ENCODE results near the gene AK5. TPM values are rescaled to one million over a fixed set of nuclear protein-coding genes. Genes with fewer than 3 reads are reported as not detected.
A peak's percentile ranks its signal among the peaks of the same experiment; 100 is the strongest.

Gene AK5
- total RNA-seq, 1 donor from 2014 or later = not detected

GRCh38 chr1:77584884-77585283 lies 303.1 kb downstream of the AK5 start:
- no peak for DNase-seq (ENCODE audit: low spot score in 2 of 2, unreplicated experiment in 2 of 2)
- no peak overlapping the region for H3K27ac Mint-ChIP-seq
- peaks cover 21% of the 10 kb centered on the region for H3K36me3 Mint-ChIP-seq
- TF ChIP-seq, protein P1, sequence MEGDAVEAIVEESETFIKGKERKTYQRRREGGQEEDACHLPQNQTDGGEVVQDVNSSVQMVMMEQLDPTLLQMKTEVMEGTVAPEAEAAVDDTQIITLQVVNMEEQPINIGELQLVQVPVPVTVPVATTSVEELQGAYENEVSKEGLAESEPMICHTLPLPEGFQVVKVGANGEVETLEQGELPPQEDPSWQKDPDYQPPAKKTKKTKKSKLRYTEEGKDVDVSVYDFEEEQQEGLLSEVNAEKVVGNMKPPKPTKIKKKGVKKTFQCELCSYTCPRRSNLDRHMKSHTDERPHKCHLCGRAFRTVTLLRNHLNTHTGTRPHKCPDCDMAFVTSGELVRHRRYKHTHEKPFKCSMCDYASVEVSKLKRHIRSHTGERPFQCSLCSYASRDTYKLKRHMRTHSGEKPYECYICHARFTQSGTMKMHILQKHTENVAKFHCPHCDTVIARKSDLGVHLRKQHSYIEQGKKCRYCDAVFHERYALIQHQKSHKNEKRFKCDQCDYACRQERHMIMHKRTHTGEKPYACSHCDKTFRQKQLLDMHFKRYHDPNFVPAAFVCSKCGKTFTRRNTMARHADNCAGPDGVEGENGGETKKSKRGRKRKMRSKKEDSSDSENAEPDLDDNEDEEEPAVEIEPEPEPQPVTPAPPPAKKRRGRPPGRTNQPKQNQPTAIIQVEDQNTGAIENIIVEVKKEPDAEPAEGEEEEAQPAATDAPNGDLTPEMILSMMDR (IDR thresholded peaks at IDR 0.05; ENCODE audit: unreplicated experiment) = no peak
- no peaks in the 10 kb centered on the region for H3K4me1 Mint-ChIP-seq
- no peaks in the 10 kb centered on the region for H3K9me3 Mint-ChIP-seq
- H3K27me3 Mint-ChIP-seq (ENCODE audit: low read depth) = no peaks in the 10 kb centered on the region
- H3K4me3 Mint-ChIP-seq = no peak overlapping the region

GRCh38 chr1:77585610-77586314 lies 303.9 kb downstream of the AK5 start:
- H3K27ac Mint-ChIP-seq = peak overlapping the region; percentile 12

DNA sequence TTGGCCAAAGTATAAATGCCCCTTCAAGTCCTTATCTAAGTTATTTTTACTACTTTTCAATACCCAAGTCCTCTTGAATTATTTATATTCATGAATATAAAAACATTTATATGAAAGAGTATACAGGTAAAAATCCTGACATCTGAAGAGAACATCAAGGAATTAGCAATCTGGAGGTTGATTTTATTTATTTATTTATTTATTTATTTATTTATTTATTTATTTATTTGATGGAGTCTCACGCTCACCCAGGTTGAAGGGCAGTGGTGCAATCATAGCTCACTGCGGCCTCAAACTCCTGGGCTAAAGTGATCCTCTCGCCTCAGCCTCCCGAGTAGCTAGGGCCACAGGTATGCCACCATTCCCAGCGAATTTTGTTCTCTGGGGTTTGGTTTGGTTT lies 307.4 kb downstream of the AK5 start:
- H3K36me3 Mint-ChIP-seq = peaks cover 11% of the 10 kb centered on the region
- no peaks in the 10 kb centered on the region for H3K4me1 Mint-ChIP-seq
- no peak overlapping the region for H3K27ac Mint-ChIP-seq
- TF ChIP-seq, protein P1 (IDR thresholded peaks at IDR 0.05; ENCODE audit: unreplicated experiment) = no peak
- H3K4me3 Mint-ChIP-seq = no peak overlapping the region
- DNase-seq (ENCODE audit: low spot score in 2 of 2, unreplicated experiment in 2 of 2) = no peak
- no peaks in the 10 kb centered on the region for H3K9me3 Mint-ChIP-seq
- no peaks in the 10 kb centered on the region for H3K27me3 Mint-ChIP-seq (ENCODE audit: low read depth)

More at GRCh38 chr1:77585610-77586314, 303.9 kb downstream of the AK5 start:
- TF ChIP-seq, protein P1 (IDR thresholded peaks at IDR 0.05; ENCODE audit: unreplicated experiment) = no peak
- DNase-seq (ENCODE audit: low spot score in 2 of 2, unreplicated experiment in 2 of 2) = no peak
- peaks cover 17% of the 10 kb centered on the region for H3K36me3 Mint-ChIP-seq
- H3K9me3 Mint-ChIP-seq = no peaks in the 10 kb centered on the region
- H3K4me3 Mint-ChIP-seq = no peak overlapping the region
- H3K27me3 Mint-ChIP-seq (ENCODE audit: low read depth) = no peaks in the 10 kb centered on the region
- no peaks in the 10 kb centered on the region for H3K4me1 Mint-ChIP-seq

DNA sequence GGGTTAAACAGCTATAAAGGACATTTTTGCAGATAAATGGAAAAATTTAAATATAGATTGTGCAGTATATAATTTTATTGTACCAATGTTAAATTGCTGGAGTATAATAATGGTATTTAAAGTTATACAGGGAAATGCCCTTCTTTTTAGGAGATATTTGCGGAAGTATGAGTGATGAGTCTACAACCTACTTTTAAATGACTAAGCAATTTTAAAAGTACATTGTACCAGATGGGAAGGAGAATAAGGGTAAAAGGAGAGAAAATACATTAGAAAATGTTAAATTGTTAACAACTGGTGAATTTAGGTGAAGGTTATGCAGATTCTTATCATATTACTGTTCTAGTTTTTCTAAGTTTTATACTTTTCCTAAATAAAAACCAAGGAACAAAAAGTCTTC lies 308.8 kb downstream of the AK5 start:
- H3K4me3 Mint-ChIP-seq = no peak overlapping the region
- no peaks in the 10 kb centered on the region for H3K27me3 Mint-ChIP-seq (ENCODE audit: low read depth)

GRCh38 chr1:77592906-77593305 lies 311.1 kb downstream of the AK5 start:
- H3K36me3 Mint-ChIP-seq = peaks cover 25% of the 10 kb centered on the region
- H3K9me3 Mint-ChIP-seq = peaks cover 9% of the 10 kb centered on the region
- DNase-seq (ENCODE audit: low spot score in 2 of 2, unreplicated experiment in 2 of 2) = no peak
- peaks cover 1% of the 10 kb centered on the region for H3K4me1 Mint-ChIP-seq
- H3K27me3 Mint-ChIP-seq (ENCODE audit: low read depth) = no peaks in the 10 kb centered on the region
- no peak overlapping the region for H3K27ac Mint-ChIP-seq
- no peak overlapping the region for H3K4me3 Mint-ChIP-seq
- TF ChIP-seq, protein P1 (IDR thresholded peaks at IDR 0.05; ENCODE audit: unreplicated experiment) = no peak

More for the DNA sequence above, 308.8 kb downstream of the AK5 start:
- no peaks in the 10 kb centered on the region for H3K9me3 Mint-ChIP-seq
- peaks cover 14% of the 10 kb centered on the region for H3K36me3 Mint-ChIP-seq
- no peak for DNase-seq (ENCODE audit: low spot score in 2 of 2, unreplicated experiment in 2 of 2)
- peaks cover 1% of the 10 kb centered on the region for H3K4me1 Mint-ChIP-seq
- H3K27ac Mint-ChIP-seq = peak overlapping the region; percentile 26
- TF ChIP-seq, protein P1 (IDR thresholded peaks at IDR 0.05; ENCODE audit: unreplicated experiment) = no peak
